Cortex of kidney (tissue), 1 donor: Measurements from ENCODE around the gene WWC2.

ENCODE experiments used
- DNase-seq: peaks from one replicate; lab custom pipeline; 2025; lab: John Stamatoyannopoulos, UW

WWC2 gene

GRCh38 chr4:183329954-183330742 is 231.1 kb downstream of the WWC2 start:
- DNase-seq: no peak

GRCh38 chr4:183330841-183331240 is 231.8 kb downstream of the WWC2 start:
- DNase-seq: no peak

GRCh38 chr4:183332447-183332846 is 233.4 kb downstream of the WWC2 start:
- DNase-seq: no peak

DNA sequence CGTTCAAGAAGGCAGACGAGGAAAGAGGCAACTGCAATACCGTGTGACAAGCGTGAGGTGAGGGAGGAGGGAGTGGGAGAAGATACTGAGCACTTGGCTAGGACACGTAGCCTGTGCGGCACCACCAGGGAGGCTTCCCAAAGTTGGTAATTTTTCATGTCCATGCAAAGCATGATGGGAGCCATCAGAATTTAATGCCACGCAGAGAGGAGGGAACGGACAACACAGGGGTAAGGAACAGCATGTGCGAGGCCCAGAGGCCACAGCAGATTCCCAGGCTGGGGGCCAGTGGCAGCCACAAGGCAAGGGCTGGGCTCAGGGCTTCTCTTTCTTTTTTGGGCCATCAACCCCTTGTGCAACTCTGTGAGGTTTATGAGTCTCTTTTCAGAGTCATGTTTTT is 234.1 kb downstream of the WWC2 start:
- DNase-seq: no peak

- no peak for DNase-seq
Observed at GRCh38 chr4:183333983-183334382, 234.9 kb downstream of the WWC2 start.

DNA sequence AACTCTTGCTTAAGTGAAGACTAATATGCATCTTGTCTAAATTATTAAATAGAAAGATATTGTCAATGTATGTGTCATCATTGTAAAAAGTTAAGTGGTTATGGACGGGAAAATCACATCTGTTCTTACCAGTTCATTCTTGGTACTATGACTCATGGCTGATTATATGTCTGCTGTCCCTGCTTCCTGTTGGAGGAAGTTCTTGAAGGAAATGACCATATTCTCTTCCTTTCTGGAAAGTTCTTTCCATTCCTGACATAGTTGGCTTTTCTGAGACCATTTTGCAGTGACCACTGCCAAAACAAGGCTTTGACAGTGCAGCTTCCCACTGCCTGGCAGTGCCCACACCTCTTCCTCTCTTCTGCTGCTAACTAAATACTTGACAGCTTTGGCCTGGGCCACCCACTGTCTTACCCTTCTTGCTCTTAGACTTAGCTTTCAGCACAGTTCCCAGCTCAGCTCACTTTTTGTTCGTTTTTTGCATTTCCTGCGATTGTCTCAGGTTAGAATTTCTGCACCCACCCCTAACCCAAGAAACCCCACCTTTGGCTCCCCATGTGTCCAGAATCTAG is 236.4 kb downstream of the WWC2 start:
- DNase-seq: no peak

DNA sequence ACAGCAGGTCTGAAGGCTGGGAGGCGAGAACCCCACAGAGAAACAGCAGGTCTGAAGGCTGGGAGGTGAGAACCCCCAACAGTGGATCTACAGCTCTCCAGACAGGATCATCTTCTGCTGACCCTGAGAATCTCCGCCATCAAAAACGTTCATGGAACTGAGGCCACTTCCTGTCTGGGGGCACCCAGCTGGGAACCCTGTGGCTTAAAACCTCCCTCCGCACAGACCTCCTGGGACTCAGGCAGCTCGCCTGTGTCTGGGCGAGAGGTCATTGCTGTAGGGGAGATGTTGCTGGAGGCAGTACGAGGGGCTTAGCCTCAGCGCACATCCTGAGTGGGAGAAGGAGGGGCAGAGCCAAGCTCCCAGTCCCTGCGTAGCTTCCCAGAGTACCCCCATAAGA is 238.3 kb downstream of the WWC2 start:
- DNase-seq: no peak

GRCh38 chr4:183337833-183338232 is 238.8 kb downstream of the WWC2 start:
- DNase-seq: no peak

GRCh38 chr4:183342541-183343533 is 243.8 kb downstream of the WWC2 start:
- no peak for DNase-seq

DNA sequence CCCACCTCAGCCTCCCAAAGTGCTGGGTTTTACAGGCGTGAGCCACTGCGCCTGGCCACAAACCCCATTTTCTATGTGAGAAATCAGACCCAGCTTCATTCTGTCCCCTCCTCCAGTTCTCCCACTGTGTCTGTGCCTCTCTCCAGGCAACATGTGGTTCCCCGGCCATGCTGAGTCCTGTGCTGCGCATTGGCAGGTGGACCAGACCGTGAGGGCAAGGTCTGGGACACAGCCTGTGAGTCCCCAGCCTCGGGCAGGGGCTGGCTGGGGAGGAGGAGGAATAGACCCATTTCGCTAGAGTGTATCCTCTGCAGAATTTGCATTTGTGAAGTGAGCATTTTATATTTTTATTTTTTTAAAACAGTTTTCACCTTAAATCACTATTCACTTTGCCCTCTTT is 244.7 kb downstream of the WWC2 start:
- DNase-seq: no peak

- no peak for DNase-seq
Observed at GRCh38 chr4:183344523-183345255, 245.6 kb downstream of the WWC2 start.

- DNase-seq: no peak
Observed at GRCh38 chr4:183345261-183345660, 246.2 kb downstream of the WWC2 start.

DNA sequence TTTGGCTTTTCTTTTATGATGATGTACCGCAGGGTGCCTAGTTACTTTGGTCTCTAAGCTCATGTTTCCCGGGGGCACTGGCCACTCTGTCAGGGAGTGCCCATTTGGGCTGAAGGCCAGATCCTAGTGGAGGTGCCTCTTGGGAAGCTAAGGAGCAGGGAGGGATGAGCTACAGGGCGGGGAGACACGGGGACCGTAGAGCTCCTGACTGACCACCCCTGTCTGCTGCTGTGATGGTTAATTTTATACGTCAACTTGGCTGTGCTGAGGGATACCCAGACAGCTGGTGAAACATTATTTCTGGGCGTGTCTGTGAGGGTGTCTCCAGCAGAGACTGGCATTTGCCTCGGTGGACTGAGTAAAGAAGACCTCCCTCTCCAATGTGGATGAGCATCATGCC is 248.1 kb downstream of the WWC2 start:
- DNase-seq: no peak

- no peak for DNase-seq
Observed at GRCh38 chr4:183347566-183347965, 248.5 kb downstream of the WWC2 start.

DNA sequence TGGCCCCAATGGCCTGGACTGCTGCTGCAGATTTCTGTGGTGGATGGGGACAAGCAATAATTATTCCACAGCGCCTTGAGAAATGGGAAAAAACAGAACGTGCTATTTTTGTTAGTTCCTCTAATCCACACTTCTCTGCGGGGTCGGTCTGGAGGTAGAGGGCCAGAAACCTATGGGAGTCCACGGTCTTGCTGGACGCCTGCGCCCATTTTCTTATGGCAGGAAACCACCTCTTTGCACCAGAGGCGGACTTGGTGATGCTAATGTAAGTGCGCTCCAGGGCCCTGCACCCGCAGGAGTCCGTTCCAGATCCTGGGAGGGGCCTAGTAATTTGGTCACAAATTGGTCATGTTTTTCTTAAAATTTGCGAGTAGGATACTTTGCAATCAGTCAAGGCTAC is 249.1 kb downstream of the WWC2 start:
- no peak for DNase-seq

- no peak for DNase-seq
Observed at GRCh38 chr4:183348706-183349659, 249.9 kb downstream of the WWC2 start.

DNA sequence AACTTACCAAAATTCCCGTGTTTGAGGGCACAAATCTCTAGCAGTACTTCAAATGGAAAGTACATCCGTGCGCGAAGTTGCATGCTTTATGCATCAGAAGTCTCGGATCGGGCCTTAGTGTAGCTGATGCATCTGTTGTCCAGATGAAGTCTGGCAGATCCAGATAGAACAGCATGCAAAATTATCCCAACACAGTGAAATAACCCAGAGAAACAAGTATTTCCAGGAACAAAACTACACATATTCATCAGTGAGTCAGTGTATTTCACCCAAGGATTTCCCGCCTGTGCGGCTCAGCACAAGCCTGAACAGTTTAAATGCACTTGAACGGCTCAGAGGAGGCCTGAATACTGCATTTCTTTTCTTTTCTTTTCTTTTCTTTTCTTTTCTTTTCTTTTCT is 250.6 kb downstream of the WWC2 start:
- no peak for DNase-seq

GRCh38 chr4:183350317-183351071 is 251.4 kb downstream of the WWC2 start:
- no peak for DNase-seq

GRCh38 chr4:183352546-183352945 is 253.5 kb downstream of the WWC2 start:
- DNase-seq: no peak

- no peak for DNase-seq
Observed at GRCh38 chr4:183353557-183353956, 254.5 kb downstream of the WWC2 start.
